GM12878 (cell line): ENCODE data around the gene MYOZ1. TPM values are rescaled to one million over a fixed set of nuclear protein-coding genes. Genes with fewer than 3 reads are reported as not detected.
A peak's percentile ranks its signal among the peaks of the same experiment; 100 is the strongest.

Experiments used
- ATAC-seq: fragments of 200-7000 bp; cut with Tn5 transposase; 3 replicates; pipeline ENCODE4 v1.9.1; 2020; ENCODE audit warnings: mild to moderate bottlenecking, moderate library complexity
- BruUV-seq: library from RNA; stranded (reverse); fragments of 400-500 nt; replicated peaks from 2 replicates; lab custom pipeline; 2021; lab: Mats Ljungman, UMichigan
- CTCF ChIA-PET: fragments of 300-600 bp; sonication (Branson Sonifier 250); formaldehyde crosslinking; extraction: SDS; loops from one replicate; lab custom pipeline; 2021; ENCODE audit warnings: inconsistent platforms; lab: Yijun Ruan, JAX
- POLR2A ChIA-PET: fragments of 350-600 bp; formaldehyde crosslinking; extraction: SDS; loops from one replicate; lab custom pipeline; 2021; ENCODE audit warnings: inconsistent platforms; lab: Charles Lee
- RAD21 ChIA-PET: fragments of 300-600 bp; sonication (Branson Sonifier 250); formaldehyde crosslinking; loops from one replicate; lab custom pipeline; 2023; ENCODE audit warnings: antibody characterized with exemption; ENCODE audit not compliant: unreplicated experiment; lab: Charles Lee
- SMC1A ChIA-PET: fragments of 300-600 bp; sonication (Branson Sonifier 250); formaldehyde crosslinking; loops from one replicate; lab custom pipeline; 2023; ENCODE audit not compliant: unreplicated experiment, uncharacterized antibody; lab: Charles Lee
- DNase-seq: peaks from one replicate; pipeline ENCODE4 v3.0.0-alpha.2; 2011; ENCODE audit warnings: low read depth, low spot score
- FAIRE-seq: peaks from 3 replicates; lab custom pipeline; 2011; peaks lifted over from hg19 to GRCh38; lab: Jason Lieb, UNC
- H2AFZ ChIP-seq: 2 replicates; pipeline ENCODE4 v1.6.0; 2011; ENCODE audit warnings: low read depth, low read length, control low read depth; ENCODE audit not compliant: control insufficient read depth
- H3K27ac ChIP-seq: 2 replicates; pipeline ENCODE4 v1.5.1; 2011; ENCODE audit warnings: control low read depth; ENCODE audit not compliant: control insufficient read depth, insufficient read depth
- H3K27me3 ChIP-seq, 2 experiments: replicated peaks in 1 of 2; 2 replicates each; pipeline versions ENCODE4 v1.6.0 to v1.6.1; 2011; ENCODE audit warnings: low read length in 1 of 2; ENCODE audit not compliant: control insufficient read depth in 2 of 2, insufficient read depth in 2 of 2
- H3K36me3 ChIP-seq, 2 experiments: 2 replicates each; pipeline ENCODE4 v1.5.1; 2011; ENCODE audit warnings: low read length in 1 of 2; ENCODE audit not compliant: control insufficient read depth in 2 of 2, insufficient read depth in 2 of 2
- H3K4me1 ChIP-seq: 2 replicates; pipeline ENCODE4 v1.6.1; 2011; ENCODE audit warnings: mild to moderate bottlenecking, low read length, moderate library complexity, mixed read lengths; ENCODE audit not compliant: control insufficient read depth, insufficient read depth
- H3K4me2 ChIP-seq: 2 replicates; pipeline ENCODE4 v1.6.0; 2011; ENCODE audit warnings: control low read depth; ENCODE audit not compliant: control insufficient read depth, insufficient read depth
- H3K4me3 ChIP-seq: fragments of 200-600 bp; sonication (generic); 2 replicates; pipeline ENCODE4 v1.5.1; 2016
- H3K79me2 ChIP-seq: 2 replicates; pipeline ENCODE4 v1.6.0; 2011; ENCODE audit warnings: low read length; ENCODE audit not compliant: control insufficient read depth, insufficient read depth
- H3K9ac ChIP-seq: 2 replicates; pipeline ENCODE4 v1.8.0; 2011; ENCODE audit warnings: low read length, control low read depth, mixed read lengths; ENCODE audit not compliant: control insufficient read depth, insufficient read depth
- H3K9me3 ChIP-seq: replicated peaks from 3 replicates; pipeline ENCODE4 v1.5.1; 2011; ENCODE audit warnings: mild to moderate bottlenecking, low read length; ENCODE audit not compliant: control insufficient read depth, insufficient read depth
- H4K20me1 ChIP-seq: 2 replicates; pipeline ENCODE4 v1.6.0; 2011; ENCODE audit not compliant: control insufficient read depth, insufficient read depth
- CHD2 ChIP-seq: IDR thresholded peaks from 2 replicates; pipeline ENCODE4 v1.6.1; 2011; ENCODE audit warnings: low read depth, low read length, improper control_type of control experiment, borderline replicate concordance
- DPF2 ChIP-seq: fragments of 450-650 bp; IDR thresholded peaks from 2 replicates; pipeline ENCODE4 v1.6.1; 2017; ENCODE audit warnings: mild to moderate bottlenecking
- E2F8 ChIP-seq: fragments of 450-650 bp; IDR thresholded peaks from 2 replicates; pipeline ENCODE4 v1.6.1; 2018; ENCODE audit warnings: mild to moderate bottlenecking, low read depth, moderate library complexity; ENCODE audit not compliant: partially characterized antibody
- EZH2 ChIP-seq: IDR thresholded peaks from 2 replicates; pipeline ENCODE4 v1.6.1; 2012; ENCODE audit warnings: low read depth, mild to moderate bottlenecking, control low read depth, inconsistent platforms, low read length, borderline replicate concordance; ENCODE audit not compliant: control insufficient read depth
- HCFC1 ChIP-seq: fragments of 150-350 bp; IDR thresholded peaks from 2 replicates; pipeline ENCODE4 v1.6.1; 2014; ENCODE audit warnings: low read length
- IKZF1 ChIP-seq: fragments of 450-650 bp; conservative IDR thresholded peaks from 2 replicates; pipeline ENCODE4 v1.6.1; 2017; ENCODE audit warnings: antibody characterized with exemption, mild to moderate bottlenecking
- IKZF2 ChIP-seq, 2 experiments: fragments of 450-650 bp; IDR thresholded peaks; 2 replicates each; pipeline ENCODE4 v1.6.1; 2017; ENCODE audit warnings: mild to moderate bottlenecking in 2 of 2, moderate library complexity in 2 of 2
- MXI1 ChIP-seq: fragments of 150-350 bp; IDR thresholded peaks from 2 replicates; pipeline ENCODE4 v1.6.1; 2011; ENCODE audit warnings: low read depth, mild to moderate bottlenecking, inconsistent platforms, low read length, improper control_type of control experiment
- NBN ChIP-seq: fragments of 450-650 bp; IDR thresholded peaks from 2 replicates; pipeline ENCODE4 v1.6.1; 2016
- NR2C1 ChIP-seq: fragments of 450-650 bp; IDR thresholded peaks from 2 replicates; pipeline ENCODE4 v1.6.1; 2017; ENCODE audit warnings: antibody characterized with exemption, mild to moderate bottlenecking, moderate library complexity
- NR2F1 ChIP-seq: fragments of 450-650 bp; conservative IDR thresholded peaks from 2 replicates; pipeline ENCODE4 v1.6.1; 2017; ENCODE audit warnings: mild to moderate bottlenecking
- REST ChIP-seq: IDR thresholded peaks from 2 replicates; pipeline ENCODE4 v1.6.1; 2012; ENCODE audit warnings: mild to moderate bottlenecking, low read depth, low read length
- SMC3 ChIP-seq: IDR thresholded peaks from 2 replicates; pipeline ENCODE4 v1.6.1; 2011; ENCODE audit warnings: low read length, improper control_type of control experiment, borderline replicate concordance
- SPI1 ChIP-seq: IDR thresholded peaks from 2 replicates; pipeline ENCODE4 v1.6.1; 2011; ENCODE audit warnings: low read depth, mild to moderate bottlenecking, low read length, moderate library complexity, borderline replicate concordance; ENCODE audit not compliant: insufficient read depth
- TCF12 ChIP-seq: IDR thresholded peaks from 2 replicates; pipeline ENCODE4 v1.6.1; 2011; ENCODE audit warnings: low read depth, mild to moderate bottlenecking, low read length
- WGBS: methylation state at CpG from one replicate; pipeline ENCODE4 v1.1.6; 2016; ENCODE audit warnings: low lambda C conversion rate; ENCODE audit not compliant: insufficient replicate concordance, insufficient coverage; ENCODE audit errors: missing lambda C conversion rate; 5-methylcytosine and 5-hydroxymethylcytosine counted together
- in situ Hi-C: fragments of 300-500 bp; cut with MboI; formaldehyde crosslinking; loops from 9 replicates; pipeline ENCODE4 v1.14.3; 2018; ENCODE audit warnings: mixed read lengths
- intact Hi-C: fragments of 100-400 bp; cut with micrococcal nuclease; formaldehyde crosslinking; loops from one replicate; pipeline ENCODE4 v1.14.2; 2022; ENCODE audit not compliant: unreplicated experiment
- polyA plus RNA-seq, 11 experiments: library from polyadenylated mRNA; depleted of rRNA in 4 of 11; unstranded in 6 of 11; stranded (reverse) in 5 of 11; fragments of >200 nt; fragmentation: Nextera tagmentation in 4 of 11; fragmentation: Illumina TruSeq in 1 of 11; extraction: Ambion mirVana in 4 of 11; extraction: Trizol in 1 of 11; gene quantifications; 1 replicate in 1 of 11; 2 replicates in 10 of 11; pipeline versions ENCODE4 v1.2.1 to v1.2.3, GENCODE V29; 2011 to 2016; ENCODE audit warnings: inconsistent platforms in 2 of 11, missing spikeins in 2 of 11, low read depth in 1 of 11
- total RNA-seq, 4 experiments: library from RNA; depleted of rRNA in 3 of 4; stranded (reverse); fragments of >200 nt in 3 of 4; fragmentation: Illumina TruSeq in 1 of 4; extraction: Trizol in 1 of 4; gene quantifications; 2 replicates each; pipeline versions ENCODE4 v1.2.1 to v1.2.3, GENCODE V29; 2013 to 2021

Gene MYOZ1
- total and polyA plus RNA-seq, 10 of the 15 experiments (the other 5 are each of a cell fraction or from before 2014, with no cell fraction given): 0.05 to 2.0 (median 0.62) TPM

- Histone ChIP-seq H3K27me3 (no peaks in the 10 kb centered on the region), H3K36me3 (no peaks in the 10 kb centered on the region), H4K20me1 (no peaks in the 10 kb centered on the region), H3K4me3 (peak overlapping the region; percentile 87; the same call in 1 of the 2 replicates), H2AFZ (peak overlapping the region; percentile 91), H3K4me1 (peaks cover 5% of the 10 kb centered on the region), H3K9ac (peak overlapping the region; percentile 72), H3K27ac (no peak overlapping the region; the same call in 1 of the 2 replicates), H3K9me3 (no peaks in the 10 kb centered on the region), H3K4me2 (peak overlapping the region; percentile 58), H3K79me2 (peaks cover 10% of the 10 kb centered on the region)
- SMC1A ChIA-PET: interaction anchor here (0.5 to 6.6 kb wide), 7 partner anchors 19 to 578 kb away, joined by 3 to 38 read pairs (median 4); partner anchors contain the start of gene USP54
- TSS peak; percentile 54 for BruUV-seq
- FAIRE-seq: no peak
- WGBS: 1% methylated on average over 38 of the region's 46 CpGs
- CTCF ChIA-PET: interaction anchor here (0.6 to 3.7 kb wide), 6 partner anchors 19 to 255 kb away, joined by 3 to 20 read pairs (median 3); no protein-coding TSS in a partner anchor
- intact Hi-C loops: loop anchor here (5.0 kb wide), 1 partner anchor 98 kb away; no protein-coding TSS in a partner anchor
- POLR2A ChIA-PET: interaction anchor here (0.5 to 1.6 kb wide), 8 partner anchors 9 to 377 kb away, joined by 3 to 7 read pairs (median 3); no protein-coding TSS in a partner anchor
- DNase-seq: no peak
- peak; percentile 78 for ATAC-seq
- in situ Hi-C loops: no loop called here
- RAD21 ChIA-PET: interaction anchor here (0.6 to 7.3 kb wide), 11 partner anchors 19 to 362 kb away, joined by 3 to 33 read pairs (median 3); partner anchors contain the start of genes CFAP70, CHCHD1 and PPP3CB
- TF ChIP-seq HCFC1 (no peak), E2F8 (no peak), IKZF1 (0 out of 2 replicates have a peak, but pooled peaks have one; percentile 13), EZH2 (no peak), IKZF2 (IDR thresholded peaks at IDR 0.05) (peak in 1 of 2 experiments; percentile 16; a peak in 1 of 4 replicates), SPI1 (no peak), NBN (0 out of 2 replicates have a peak, but pooled peaks have one; percentile 9), DPF2 (no peak), CHD2 (no peak), NR2F1 (no peak), REST (no peak), TCF12 (no peak), NR2C1 (no peak), MXI1 (no peak), SMC3 (no peak)
Measured at GRCh38 chr10:73625004-73625883, 16.0 kb downstream of the MYOZ1 start.
